GM19397 (cell line): Measurements from ENCODE around the gene DCXR.
"Not testable (repeated sequence)": the region's sequence is repeated elsewhere in the genome, so short reads cannot be mapped to it uniquely, and the experiment has no call there.

Source experiments
- ATAC-seq: cut with Tn5 transposase; IDR thresholded peaks from one replicate; pipeline ENCODE4 v1.9.1; 2021; ENCODE audit warnings: mild to moderate bottlenecking, moderate library complexity; ENCODE audit not compliant: unreplicated experiment

The DCXR gene

DNA sequence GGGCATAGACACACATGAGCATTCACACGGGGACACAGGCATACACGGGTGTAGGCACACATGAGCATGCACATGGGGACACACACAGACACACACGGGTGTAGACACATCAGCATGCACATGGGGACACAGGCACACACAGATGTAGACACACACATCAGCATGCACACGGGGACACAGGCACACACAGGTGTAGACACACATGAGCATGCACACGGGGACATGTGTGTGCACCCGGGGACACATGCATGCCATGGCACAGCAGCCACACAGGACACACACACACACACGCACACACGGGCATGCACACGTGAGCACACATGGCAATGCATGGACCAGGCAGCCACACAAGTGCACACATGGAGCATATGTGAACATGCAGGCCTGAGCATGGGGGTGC is 5.2 kb upstream of the DCXR start:
- ATAC-seq = no peak

DNA sequence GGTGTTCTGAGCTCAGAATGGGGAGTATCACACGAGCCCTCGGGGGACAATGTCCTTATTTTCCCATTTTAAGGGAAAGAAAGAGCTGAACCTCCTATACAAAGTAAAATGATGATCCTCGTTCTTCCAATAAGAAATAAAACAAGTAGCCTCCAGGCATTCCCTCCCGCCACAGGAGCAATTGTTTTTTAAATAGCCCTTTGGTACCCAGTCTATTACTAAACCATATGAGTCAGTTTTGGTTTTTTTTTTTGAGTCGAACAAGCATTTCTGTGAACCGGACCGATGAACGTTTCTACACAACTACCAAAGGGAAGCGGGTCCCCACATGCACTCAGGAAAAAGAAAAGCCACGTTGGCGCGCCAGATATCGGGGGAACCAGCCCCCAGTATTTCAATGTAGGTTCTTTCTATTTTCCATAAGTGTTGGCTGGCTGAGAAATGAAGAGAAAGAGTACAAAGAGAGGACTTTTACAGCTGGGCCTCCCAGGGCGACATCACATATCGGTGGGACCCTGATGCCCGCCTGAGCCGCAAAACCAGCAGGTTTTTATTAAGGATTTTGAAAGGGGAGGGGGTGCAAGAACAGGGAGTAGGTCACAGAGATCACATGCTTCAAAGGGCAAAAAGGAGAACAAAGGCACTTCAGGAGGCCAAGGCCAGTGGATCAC is 3.8 kb upstream of the DCXR start:
- ATAC-seq = no peak

DNA sequence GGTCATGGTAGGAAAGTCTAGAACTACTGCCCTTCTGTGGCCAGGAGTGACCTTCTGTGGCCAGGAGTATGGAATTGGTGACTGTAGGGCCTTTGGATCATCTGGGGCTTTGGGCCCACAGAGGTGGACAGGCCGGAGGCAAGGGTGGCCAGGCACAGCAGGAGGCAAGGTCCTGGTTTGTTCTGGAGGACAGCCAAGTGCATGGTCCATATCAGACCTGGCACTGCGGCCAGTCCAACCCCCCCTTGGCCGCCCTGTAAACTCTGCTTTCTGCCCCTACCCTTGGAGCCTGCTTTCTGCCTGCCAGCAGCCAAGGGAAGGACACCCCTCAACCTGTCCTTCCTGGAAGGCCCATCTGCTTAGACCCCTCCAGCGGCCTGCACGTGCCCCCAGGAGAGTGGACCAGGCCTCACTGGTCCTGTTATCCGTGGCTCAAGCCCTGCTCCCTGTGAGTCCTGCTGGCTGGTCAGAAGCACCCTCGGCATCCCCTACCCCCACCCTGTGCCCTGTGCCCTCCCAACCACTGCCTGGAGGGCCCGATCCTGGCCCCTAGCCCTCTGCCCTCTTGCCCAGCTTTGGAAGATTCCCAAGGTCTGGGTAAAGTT is 2.3 kb upstream of the DCXR start:
- ATAC-seq = no peak

DNA sequence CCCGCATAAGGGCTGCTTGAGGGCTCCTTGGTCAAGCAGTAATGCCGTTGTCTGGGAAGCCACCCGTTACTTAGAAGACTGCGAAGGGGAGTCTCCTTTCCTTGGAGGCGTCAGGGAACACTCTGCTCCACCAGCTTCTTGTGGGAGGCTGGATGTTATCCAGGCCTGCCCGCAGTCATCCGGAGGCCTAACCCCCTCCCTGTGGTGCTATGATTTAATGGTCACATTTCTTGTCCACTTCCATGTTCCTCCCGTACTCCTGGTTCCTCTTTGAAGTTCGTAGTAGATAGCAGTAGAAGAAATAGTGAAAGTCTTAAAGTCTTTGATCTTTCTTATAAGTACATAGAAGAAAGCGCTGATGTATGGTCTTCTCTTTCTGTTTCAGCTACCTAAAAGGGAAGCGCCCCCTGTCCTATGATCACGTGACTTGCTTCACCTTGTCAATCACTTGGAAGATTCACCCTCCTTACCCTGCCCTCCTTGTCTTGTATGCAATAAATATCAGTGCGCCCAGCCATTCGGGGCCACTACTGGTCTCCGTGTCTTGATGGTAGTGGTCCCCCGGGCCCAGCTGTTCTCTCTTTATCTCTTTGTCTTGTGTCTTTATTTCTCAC is 1.4 kb upstream of the DCXR start:
- not testable (repeated sequence) for ATAC-seq

DNA sequence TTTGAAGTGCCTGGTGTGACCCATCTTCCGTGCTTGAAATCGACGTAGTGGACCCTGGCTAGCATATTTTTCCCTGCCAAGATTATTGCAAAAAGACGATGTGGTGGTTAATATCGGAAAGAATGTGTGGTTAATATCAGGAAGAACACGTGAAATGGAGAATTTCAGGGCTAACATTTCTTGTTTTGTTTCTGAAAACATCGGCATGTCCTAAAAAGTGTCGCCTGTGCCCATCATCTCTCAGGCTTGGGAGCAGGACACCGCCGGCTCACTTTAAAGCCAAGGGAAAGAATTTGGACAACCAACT is 345 bp upstream of the DCXR start:
- ATAC-seq = no peak

DNA sequence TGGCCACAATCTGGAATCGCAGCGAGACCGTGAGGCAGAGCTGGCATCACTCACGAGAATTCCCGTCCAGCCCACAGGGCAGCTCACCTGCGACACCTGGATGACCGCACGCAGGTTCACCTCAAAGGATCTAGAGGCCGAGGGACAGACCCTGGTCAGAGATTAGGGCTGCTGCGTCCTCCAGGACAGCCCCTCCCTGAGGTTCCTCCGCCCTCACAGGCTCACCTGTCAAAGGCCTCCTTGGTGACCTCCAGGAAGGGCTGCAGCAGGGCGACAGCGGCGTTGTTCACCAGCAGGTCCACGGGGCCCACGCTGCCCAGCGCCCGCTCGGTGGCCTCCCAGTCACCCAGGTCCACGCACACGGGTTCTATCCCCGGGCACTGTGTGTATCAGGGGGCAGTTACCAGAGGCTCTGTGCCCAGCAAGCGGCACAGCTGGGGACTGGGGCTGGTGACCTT is 834 bp downstream of the DCXR start:
- ATAC-seq = no peak

DNA sequence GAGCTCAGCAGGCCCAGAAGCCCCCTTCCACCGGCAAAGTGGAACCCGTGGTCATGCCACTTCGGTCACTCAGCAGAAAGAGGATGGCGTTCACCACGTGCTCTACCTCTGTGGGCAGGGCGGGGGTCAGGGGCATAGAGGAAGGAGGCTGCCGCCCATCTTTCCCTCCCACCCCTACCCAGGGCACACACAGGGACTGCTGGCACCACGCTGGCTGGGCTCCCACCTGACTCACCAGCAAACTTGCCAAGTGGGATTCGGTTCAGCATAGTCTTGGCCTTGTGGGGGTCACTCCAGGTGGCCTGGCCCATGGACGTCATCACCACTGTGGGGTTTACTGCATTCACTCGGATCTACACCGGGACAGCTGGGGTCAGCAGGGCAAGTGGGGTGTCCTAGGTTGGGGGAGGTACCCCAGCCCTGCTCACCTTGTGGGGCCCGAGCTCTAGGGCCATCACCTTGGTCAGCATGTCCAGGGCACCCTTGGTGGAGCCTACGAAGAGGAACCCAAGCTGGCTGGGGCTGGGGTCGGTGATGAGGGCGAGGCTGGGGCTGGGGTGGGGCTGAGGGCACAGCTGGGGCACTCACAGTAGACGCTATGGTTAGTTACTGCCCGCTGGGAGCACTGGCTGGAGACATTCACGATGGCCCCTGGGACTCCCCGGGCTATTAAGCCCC is 1.4 kb downstream of the DCXR start:
- no peak for ATAC-seq

DNA sequence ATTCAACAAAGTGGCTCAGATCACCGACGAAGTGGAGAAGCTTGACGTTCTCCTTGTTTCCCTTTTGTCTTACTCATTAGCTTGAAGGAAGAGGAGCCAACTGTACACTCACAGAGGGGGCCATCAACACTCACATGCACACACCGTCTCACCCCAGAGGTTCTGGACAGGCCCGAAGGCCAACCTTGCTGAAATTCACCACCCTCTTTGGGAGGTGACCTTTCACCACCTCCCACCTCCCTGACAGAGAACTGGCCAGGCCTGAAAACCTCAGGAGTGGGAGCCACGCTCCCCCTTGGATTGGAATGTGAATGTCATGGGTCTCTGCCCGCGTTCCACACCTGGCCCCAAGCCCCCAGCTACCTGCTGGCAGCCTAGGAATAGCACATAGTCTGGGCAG is 2.0 kb downstream of the DCXR start:
- no peak for ATAC-seq

DNA sequence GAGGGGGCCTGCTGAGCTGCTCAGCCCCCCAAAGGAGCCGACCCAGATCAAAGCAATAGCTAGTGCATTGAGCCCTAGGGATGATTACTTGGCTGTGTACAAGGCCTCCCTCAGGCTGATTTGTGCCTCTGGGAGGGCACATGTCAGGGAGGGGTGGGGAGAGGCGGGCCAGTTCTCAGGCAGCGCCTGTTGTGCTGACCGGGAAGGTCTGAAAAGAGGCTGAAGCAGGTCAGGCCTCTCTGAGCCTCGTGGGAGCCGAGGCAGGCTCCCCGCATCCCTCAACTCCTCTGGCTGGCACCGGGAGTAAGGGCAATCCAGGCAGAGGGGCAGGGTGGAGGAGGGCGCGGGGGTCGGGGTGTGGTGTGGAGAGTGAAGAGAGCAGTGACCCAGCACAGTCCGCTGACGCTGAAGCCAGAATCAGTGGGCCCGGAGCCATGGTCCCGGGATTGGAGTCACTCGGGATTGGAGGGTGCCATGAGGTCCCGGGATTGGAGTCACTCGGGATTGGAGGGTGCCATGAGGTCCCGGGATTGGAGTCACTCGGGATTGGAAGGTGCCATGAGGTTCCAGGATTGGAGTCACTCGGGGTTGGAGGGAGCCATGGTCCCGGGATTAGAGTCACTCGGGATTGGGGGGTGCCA is 3.0 kb downstream of the DCXR start:
- ATAC-seq = no peak

DNA sequence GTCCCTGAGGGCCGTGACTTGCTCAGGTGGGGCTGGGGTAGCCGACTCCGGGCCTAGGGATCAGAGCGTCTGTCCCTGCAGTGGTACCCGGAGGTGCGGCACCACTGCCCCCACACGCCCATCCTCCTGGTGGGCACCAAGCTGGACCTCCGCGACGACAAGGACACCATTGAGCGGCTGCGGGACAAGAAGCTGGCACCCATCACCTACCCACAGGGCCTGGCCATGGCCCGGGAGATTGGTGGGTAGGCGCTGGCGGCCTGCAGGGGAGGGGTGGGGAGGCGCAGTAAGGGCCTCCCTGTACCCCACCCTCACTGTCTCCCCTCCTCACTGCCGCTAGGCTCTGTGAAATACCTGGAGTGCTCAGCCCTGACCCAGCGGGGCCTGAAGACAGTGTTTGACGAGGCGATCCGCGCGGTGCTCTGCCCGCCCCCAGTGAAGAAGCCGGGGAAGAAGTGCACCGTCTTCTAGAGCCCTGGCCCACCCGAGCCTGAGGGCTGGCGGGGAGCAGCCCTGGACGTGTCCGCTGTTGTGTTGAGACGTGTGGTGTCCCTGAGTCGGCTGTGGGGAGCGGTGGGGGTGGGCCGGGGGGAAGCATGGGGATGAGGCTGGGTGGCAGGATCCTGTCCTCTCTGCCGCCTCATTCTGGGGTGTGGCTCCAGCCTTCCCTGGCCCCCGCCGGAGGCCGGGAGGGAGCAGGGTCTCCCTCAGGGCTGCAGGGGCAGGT is 4.0 kb downstream of the DCXR start:
- ATAC-seq = no peak

DNA sequence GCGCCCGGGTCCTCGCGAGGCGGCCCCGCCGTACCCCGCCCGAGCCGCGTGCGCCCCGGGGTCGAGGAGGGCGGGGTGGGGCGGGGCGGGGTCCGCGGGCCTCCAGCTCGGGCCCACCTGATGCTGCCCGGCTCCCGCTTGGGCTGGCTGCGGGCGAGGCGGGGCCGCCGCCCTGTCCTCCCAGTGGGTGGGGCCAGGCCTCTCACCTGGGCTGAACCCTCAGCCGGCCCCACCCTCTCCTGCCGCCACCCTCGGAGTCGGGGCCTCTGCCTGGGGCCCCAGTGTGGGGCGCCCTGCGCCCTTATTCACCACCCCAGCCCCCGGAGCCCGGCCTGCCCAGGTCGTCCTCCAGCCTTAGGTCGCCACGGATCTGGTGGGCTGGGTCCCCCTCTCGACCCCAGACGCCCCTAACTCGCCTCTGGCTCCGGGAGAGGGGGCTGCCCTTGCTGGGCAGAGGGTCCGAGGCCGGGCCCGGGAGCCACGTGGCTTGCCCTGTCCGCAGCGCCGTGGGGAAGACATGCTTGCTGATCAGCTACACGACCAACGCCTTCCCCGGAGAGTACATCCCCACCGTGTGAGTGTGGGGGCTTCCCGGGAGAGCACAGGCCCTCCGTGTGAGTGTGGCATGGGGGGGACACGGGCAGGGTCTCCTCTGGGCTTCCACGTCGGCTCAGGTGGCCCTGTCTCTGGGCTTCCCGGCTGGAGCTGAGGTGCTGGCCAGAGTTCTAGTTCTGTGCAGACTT is 5.4 kb downstream of the DCXR start:
- no peak for ATAC-seq

DNA sequence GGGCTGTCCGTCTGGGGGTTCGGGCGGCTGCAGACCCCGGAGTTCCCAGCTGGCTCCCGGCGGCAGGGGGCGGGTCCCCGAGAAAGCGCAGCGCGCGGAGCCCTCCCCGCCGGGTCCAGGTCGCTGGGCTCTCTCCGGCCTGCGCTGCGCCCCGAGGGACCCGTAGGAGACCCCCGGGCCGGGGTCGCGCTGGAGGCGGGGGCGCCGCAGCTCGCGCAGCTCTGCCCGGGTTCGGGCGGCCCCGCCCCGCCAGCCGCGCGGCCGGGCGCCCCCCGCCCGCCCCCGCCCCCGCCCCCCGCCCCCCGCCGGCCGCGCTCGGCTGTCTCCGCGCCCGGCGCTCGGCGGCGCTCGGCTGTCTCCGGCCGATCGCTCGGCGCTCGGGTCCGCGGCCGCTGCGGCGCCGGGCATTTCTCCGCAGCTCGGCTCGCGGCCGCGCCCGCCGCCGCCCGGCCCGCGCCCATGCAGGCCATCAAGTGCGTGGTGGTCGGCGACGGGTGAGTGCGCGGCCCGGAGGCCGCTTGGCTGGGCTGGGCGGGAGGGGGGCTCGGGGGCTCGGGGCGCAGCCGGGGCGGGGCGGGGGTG is 6.1 kb downstream of the DCXR start, which contains the start of gene RAC3:
Gene RAC3 (plus strand): TSS at position 376 of the 582 bp plus-strand sequence. CDS start 84 bp downstream, at position 460.
- no peak for ATAC-seq

DNA sequence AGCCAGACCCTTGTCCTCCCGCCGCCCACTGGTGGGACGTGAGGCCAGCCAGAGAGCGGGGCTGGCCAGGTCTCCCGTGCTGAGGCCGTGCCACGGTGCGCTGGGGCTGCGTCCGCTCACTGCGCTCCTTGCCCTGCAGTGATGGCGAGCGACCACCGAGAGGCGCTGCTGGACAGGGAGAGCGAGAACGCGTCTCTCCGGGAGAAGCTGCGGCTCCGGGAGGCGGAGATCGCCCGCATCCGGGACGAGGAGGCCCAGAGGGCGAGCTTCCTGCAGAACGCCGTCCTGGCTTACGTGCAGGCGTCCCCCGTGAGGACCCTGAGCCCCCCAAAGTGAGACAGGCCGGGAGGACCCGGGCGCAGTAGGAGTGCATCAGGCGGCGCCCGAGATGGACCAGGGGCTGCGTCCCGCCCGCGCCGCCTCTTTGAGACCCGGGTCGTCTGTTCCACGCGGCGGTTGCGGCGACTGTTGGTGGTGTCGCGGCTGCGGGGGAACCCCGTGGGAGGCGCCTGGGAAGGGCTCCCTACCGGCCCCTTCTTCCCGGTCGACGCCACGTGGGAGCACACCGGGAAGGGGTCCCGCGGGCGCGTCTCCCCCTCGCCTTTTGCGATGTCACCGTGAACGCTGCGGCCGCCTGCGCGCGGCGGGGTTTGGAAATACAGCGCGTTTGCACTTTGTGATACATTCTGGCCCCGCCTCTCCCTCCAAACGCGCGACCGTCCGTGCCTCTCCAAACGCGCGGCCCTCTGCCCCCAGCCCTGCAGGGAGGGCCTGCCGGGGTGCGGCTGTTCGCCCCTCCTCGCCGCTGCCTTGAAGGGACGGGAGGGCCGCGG is 6.8 kb downstream of the DCXR start:
- no peak for ATAC-seq

DNA sequence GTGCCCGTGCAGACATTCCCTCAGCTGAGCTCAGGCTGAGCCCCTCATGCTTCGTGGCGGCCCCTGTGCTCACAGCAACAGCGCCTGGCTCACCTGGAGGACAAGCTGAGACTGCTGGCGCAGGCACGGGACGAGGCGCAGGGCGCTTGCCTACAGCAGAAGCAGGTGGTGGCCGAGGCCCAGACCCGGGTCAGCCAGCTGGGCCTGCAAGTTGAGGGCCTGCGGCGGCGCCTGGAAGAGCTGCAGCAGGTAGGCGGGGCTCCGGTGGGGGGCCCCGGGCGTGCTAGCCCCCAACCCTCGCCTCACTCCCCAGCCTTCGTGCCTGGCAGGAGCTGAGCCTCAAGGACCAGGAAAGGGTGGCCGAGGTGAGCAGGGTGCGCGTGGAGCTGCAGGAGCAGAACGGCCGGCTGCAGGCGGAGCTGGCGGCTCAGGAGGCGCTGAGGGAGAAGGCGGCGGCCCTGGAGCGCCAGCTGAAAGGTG is 7.5 kb downstream of the DCXR start:
- ATAC-seq = no peak

DNA sequence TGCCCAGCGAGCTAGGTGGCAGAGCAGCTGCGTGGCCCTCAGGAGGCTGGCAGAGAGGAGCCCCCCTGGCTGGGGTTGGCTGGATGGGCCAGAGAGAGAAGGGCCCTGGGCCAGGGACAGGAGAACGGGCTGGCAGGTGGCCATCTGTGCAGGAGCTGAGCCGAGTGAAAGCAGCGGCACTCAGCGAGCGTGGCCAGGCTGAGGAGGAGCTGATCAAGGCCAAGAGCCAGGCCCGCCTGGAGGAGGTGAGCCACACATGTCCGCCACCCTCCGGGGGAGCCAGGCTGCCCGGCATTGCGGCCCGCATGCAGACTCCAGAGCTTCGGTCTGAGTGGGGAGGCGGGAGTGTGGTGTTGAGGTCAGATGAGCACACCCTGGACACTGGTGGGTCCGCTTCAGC is 8.1 kb downstream of the DCXR start:
- no peak for ATAC-seq

DNA sequence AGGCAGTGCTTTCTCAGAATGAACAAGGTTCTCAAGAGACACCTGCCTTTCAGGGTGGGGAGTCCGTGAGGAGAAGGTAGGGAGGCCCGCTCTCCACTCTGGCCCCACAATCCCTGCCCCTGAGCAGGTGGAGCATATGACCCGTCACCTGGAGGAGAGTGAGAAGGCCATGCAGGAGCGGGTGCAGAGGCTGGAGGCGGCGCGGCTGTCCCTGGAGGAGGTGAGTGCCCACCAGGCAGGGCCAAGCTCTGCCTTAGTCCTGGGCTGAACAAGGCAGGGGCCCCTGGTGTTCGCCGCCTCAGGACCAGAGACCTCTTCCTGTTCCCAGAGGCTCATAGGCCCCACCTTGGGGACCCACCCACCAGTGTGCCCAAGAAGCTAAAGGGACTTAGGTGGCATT is 8.5 kb downstream of the DCXR start:
- no peak for ATAC-seq

DNA sequence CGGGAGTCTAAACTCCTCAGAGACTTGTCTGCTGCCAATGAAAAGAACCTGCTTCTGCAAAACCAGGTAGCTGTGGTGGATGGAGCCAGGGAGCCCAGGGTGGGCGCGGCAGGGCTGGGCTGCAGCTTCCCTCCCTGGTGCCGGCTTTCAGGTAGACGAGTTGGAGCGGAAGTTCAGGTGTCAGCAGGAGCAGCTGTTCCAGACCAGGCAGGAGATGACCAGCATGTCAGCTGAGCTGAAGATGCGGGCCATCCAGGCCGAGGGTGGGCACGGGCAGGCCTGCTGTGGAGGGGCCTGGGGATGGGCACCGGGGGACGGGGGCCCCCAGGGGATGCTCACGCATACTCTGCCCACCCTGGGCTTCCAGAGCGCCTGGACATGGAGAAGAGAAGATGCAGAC is 9.3 kb downstream of the DCXR start:
- ATAC-seq = no peak

DNA sequence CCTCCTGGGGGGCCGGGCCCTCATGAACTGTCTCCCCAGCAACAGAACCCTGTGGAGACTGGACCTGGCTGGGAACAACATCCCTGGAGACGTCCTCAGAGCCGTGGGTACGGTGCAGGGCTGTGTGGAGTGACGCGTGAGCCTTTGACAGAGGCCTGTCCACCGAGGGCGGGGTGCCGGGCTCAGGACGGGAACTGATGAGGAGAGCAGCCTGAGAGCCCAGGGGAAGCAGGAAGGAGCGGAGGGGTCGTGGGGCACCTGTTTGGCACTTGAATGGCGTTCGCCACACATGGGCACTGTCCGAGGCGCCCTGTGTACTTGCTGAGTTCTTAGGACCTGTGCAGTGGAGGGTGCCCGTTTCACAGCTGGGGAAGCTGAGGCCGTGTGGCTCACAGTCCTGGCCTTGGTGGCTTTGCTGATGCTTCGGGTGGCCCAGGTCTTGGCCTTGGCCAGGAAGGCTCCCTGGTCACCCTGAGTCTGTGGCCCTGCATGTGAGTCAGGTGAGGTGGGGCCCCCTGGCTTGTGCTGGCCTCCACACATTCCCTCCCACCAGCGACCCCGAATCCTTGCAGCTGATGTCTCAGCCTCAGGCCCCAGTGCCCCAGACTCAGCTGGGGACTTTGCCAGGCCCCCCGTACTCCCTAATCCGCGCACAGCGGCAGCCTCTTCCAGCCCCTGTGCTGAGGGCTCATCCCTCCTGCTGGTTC is 11.9 kb downstream of the DCXR start:
- ATAC-seq = no peak
